Measurements from ENCODE around the gene ZNF507. TPM values are rescaled to one million over a fixed set of nuclear protein-coding genes. Genes with fewer than 3 reads are reported as not detected.

ZNF507 gene
- total RNA-seq, 1 donor from 2014 or later, result 17.0 TPM

GRCh38 chr19:32349724-32350470, 4.5 kb downstream of the ZNF507 start:
- Mint-ChIP-seq H3K36me3 (ENCODE audit: low read depth) (peaks cover 18% of the 10 kb centered on the region), H3K27me3 (ENCODE audit: low read depth) (no peaks in the 10 kb centered on the region), H3K4me3 (ENCODE audit: unreplicated experiment) (no peak overlapping the region), H3K4me1 (ENCODE audit: low read depth) (peaks cover 41% of the 10 kb centered on the region), H3K9me3 (ENCODE audit: low read depth) (no peaks in the 10 kb centered on the region), H3K27ac (ENCODE audit: unreplicated experiment) (no peak overlapping the region)
- DNase-seq (ENCODE audit: low spot score), result no peak
- no peak for TF ChIP-seq CTCF (IDR thresholded peaks at IDR 0.05)

DNA sequence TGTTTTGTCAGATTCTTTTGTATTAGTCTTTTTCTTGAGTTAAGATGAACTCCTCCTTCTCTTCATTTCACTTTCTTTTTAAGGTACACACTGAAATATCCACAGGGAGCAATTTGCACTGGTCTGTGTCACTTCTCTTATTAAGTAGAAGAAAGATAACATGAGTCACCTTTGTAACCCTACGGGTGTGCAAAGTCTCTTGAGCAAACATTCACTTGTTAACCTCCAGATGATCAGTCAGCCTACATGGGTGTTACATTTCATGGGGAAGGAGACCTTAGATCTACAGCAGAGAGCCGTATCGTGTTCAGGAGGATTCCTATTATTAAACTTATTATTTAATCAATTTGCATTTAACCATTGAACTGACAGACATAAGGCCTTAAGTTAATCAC, 5.1 kb downstream of the ZNF507 start:
- Mint-ChIP-seq H3K27ac (ENCODE audit: unreplicated experiment) (no peak overlapping the region), H3K4me1 (ENCODE audit: low read depth) (peaks cover 41% of the 10 kb centered on the region), H3K27me3 (ENCODE audit: low read depth) (no peaks in the 10 kb centered on the region), H3K9me3 (ENCODE audit: low read depth) (no peaks in the 10 kb centered on the region), H3K4me3 (ENCODE audit: unreplicated experiment) (no peak overlapping the region), H3K36me3 (ENCODE audit: low read depth) (peaks cover 21% of the 10 kb centered on the region)
- no peak for DNase-seq (ENCODE audit: low spot score)
- no peak for TF ChIP-seq CTCF (IDR thresholded peaks at IDR 0.05)

DNA sequence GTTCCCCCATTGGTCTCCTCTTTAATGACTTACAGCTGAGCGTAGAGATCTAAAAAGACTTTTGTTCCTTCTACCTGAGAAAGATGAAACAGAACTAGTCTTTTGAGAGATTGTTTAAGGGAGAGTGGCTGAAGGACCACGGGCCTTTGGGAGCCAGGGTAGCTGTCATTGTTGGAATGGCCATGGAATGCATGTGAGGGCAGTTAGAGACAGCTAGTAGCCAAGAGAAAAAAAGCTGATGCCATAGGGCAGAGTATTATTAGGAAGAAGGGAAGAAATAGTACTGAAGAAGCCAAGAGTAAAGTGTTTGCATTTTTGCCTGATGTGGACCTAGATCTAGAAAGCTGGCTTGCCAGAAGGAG, 5.6 kb downstream of the ZNF507 start:
- Mint-ChIP-seq H3K36me3 (ENCODE audit: low read depth) (peaks cover 21% of the 10 kb centered on the region), H3K4me1 (ENCODE audit: low read depth) (peaks cover 41% of the 10 kb centered on the region), H3K27ac (ENCODE audit: unreplicated experiment) (peak overlapping the region; percentile 92), H3K4me3 (ENCODE audit: unreplicated experiment) (no peak overlapping the region), H3K27me3 (ENCODE audit: low read depth) (no peaks in the 10 kb centered on the region), H3K9me3 (ENCODE audit: low read depth) (no peaks in the 10 kb centered on the region)
- DNase-seq (ENCODE audit: low spot score), result no peak
- no peak for TF ChIP-seq CTCF (IDR thresholded peaks at IDR 0.05)

- H3K27ac Mint-ChIP-seq (ENCODE audit: unreplicated experiment), result peak overlapping the region; percentile 38
- no peak overlapping the region for H3K4me3 Mint-ChIP-seq (ENCODE audit: unreplicated experiment)
Observed at GRCh38 chr19:32352241-32352630, 6.8 kb downstream of the ZNF507 start.

DNA sequence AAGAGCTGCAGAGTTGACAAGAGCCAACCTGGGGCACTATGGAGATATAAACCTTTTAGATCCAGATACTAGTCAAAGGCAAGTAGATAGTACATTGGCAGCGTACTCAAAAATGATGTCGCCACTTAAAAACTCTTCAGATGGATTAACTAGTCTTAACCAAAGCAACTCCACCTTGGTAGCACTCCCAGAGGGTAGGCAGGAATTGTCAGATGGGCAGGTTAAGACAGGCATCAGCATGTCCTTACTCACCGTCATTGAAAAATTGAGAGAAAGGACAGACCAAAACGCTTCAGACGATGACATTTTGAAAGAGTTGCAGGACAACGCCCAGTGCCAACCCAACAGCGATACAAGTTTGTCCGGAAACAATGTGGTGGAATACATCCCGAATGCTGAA, 8.9 kb downstream of the ZNF507 start:
- Mint-ChIP-seq H3K4me1 (ENCODE audit: low read depth) (peaks cover 27% of the 10 kb centered on the region), H3K36me3 (ENCODE audit: low read depth) (peaks cover 27% of the 10 kb centered on the region), H3K4me3 (ENCODE audit: unreplicated experiment) (no peak overlapping the region), H3K27me3 (ENCODE audit: low read depth) (no peaks in the 10 kb centered on the region), H3K27ac (ENCODE audit: unreplicated experiment) (no peak overlapping the region), H3K9me3 (ENCODE audit: low read depth) (no peaks in the 10 kb centered on the region)
- no peak for TF ChIP-seq CTCF (IDR thresholded peaks at IDR 0.05)
- DNase-seq (ENCODE audit: low spot score), result no peak

More at GRCh38 chr19:32352241-32352630, 6.8 kb downstream of the ZNF507 start:
- no peak for DNase-seq (ENCODE audit: low spot score)
- Mint-ChIP-seq H3K36me3 (ENCODE audit: low read depth) (peaks cover 26% of the 10 kb centered on the region), H3K9me3 (ENCODE audit: low read depth) (no peaks in the 10 kb centered on the region), H3K27me3 (ENCODE audit: low read depth) (no peaks in the 10 kb centered on the region), H3K4me1 (ENCODE audit: low read depth) (peaks cover 29% of the 10 kb centered on the region)
- no peak for TF ChIP-seq CTCF (IDR thresholded peaks at IDR 0.05)

Measured in chondrocyte (in vitro differentiated cells).